Trophoblast cell (in vitro differentiated cells and primary cell): Measurements from ENCODE around the gene SMAP2.
A peak's percentile ranks its signal among the peaks of the same experiment; 100 is the strongest.

Experiments
- DNase-seq, 2 donors: peaks; one replicate each; pipeline ENCODE4 v3.0.0-alpha.2; 2016
- H2AFZ ChIP-seq: 2 replicates; pipeline ENCODE4 v1.6.1; 2013; ENCODE audit warnings: low read length, moderate library complexity, mild to moderate bottlenecking; ENCODE audit not compliant: insufficient read depth, poor library complexity
- H2AK5ac ChIP-seq: 2 replicates; pipeline ENCODE4 v1.6.1; 2013; ENCODE audit warnings: mild to moderate bottlenecking, low read length
- H2BK120ac ChIP-seq: 2 replicates; pipeline ENCODE4 v1.6.1; 2013; ENCODE audit warnings: low read length, mild to moderate bottlenecking, moderate library complexity; ENCODE audit not compliant: insufficient read depth, poor library complexity
- H2BK12ac ChIP-seq: 2 replicates; pipeline ENCODE4 v1.6.1; 2013; ENCODE audit warnings: mild to moderate bottlenecking, low read length, moderate library complexity
- H2BK5ac ChIP-seq: 2 replicates; pipeline ENCODE4 v1.6.1; 2013; ENCODE audit warnings: low read length, low read depth, moderate library complexity, mild to moderate bottlenecking; ENCODE audit not compliant: poor library complexity
- H3K14ac ChIP-seq: 2 replicates; pipeline ENCODE4 v1.6.1; 2013; ENCODE audit warnings: mild to moderate bottlenecking, low read length
- H3K18ac ChIP-seq: 2 replicates; pipeline ENCODE4 v1.6.1; 2013; ENCODE audit warnings: mild to moderate bottlenecking, low read length
- H3K23ac ChIP-seq: 2 replicates; pipeline ENCODE4 v1.6.1; 2013; ENCODE audit warnings: low read length
- H3K27ac ChIP-seq: 2 replicates; pipeline ENCODE4 v1.5.1; 2013; ENCODE audit warnings: low read depth, mild to moderate bottlenecking, inconsistent platforms, low read length, moderate library complexity
- H3K27me3 ChIP-seq: 2 replicates; pipeline ENCODE4 v1.6.1; 2013; ENCODE audit warnings: inconsistent platforms, mild to moderate bottlenecking, low read length, moderate library complexity; ENCODE audit not compliant: insufficient read depth
- H3K36me3 ChIP-seq, 2 experiments: 1 replicate in 1 of 2; 2 replicates in 1 of 2; pipeline ENCODE4 v1.6.1; 2013; ENCODE audit warnings: low read length in 2 of 2, mild to moderate bottlenecking in 2 of 2, moderate library complexity in 1 of 2; ENCODE audit not compliant: insufficient read depth in 2 of 2, control insufficient read depth in 1 of 2
- H3K4ac ChIP-seq: 2 replicates; pipeline ENCODE4 v1.6.1; 2013; ENCODE audit warnings: low read depth, mild to moderate bottlenecking, low read length, moderate library complexity
- H3K4me1 ChIP-seq, 2 experiments: 1 replicate in 1 of 2; 2 replicates in 1 of 2; pipeline ENCODE4 v1.6.1; 2013; ENCODE audit warnings: low read length in 2 of 2, mild to moderate bottlenecking in 2 of 2, moderate library complexity in 1 of 2; ENCODE audit not compliant: insufficient read depth in 2 of 2, control insufficient read depth in 1 of 2
- H3K4me2 ChIP-seq: 2 replicates; pipeline ENCODE4 v1.6.1; 2013; ENCODE audit warnings: inconsistent platforms, mild to moderate bottlenecking, low read length, moderate library complexity
- H3K4me3 ChIP-seq: 2 replicates; pipeline ENCODE4 v1.5.1; 2013; ENCODE audit warnings: mild to moderate bottlenecking, low read depth, low read length, inconsistent platforms
- H3K79me1 ChIP-seq: one replicate; pipeline ENCODE4 v1.6.1; 2013; ENCODE audit warnings: low read length
- H3K79me2 ChIP-seq: 2 replicates; pipeline ENCODE4 v1.6.1; 2013; ENCODE audit warnings: low read length, mild to moderate bottlenecking; ENCODE audit not compliant: control insufficient read depth, insufficient read depth, poor library complexity
- H3K9ac ChIP-seq: 2 replicates; pipeline ENCODE4 v1.6.1; 2013; ENCODE audit warnings: mild to moderate bottlenecking, low read length
- H3K9me3 ChIP-seq: 2 replicates; pipeline ENCODE4 v1.6.1; 2013; ENCODE audit warnings: low read depth, mild to moderate bottlenecking, control low read depth, inconsistent platforms, low read length; ENCODE audit not compliant: insufficient read depth
- H4K12ac ChIP-seq: 2 replicates; pipeline ENCODE4 v1.6.1; 2013; ENCODE audit warnings: low read depth, mild to moderate bottlenecking, low read length, moderate library complexity
- H4K8ac ChIP-seq: 2 replicates; pipeline ENCODE4 v1.6.1; 2013; ENCODE audit warnings: low read depth, mild to moderate bottlenecking, low read length, moderate library complexity
- H4K91ac ChIP-seq: one replicate; pipeline ENCODE4 v1.6.1; 2013; ENCODE audit warnings: low read depth, mild to moderate bottlenecking, low read length, moderate library complexity
- WGBS: extraction: QIAGEN DNeasy Blood & Tissue Kit; methylation state at CpG from one replicate; pipeline ENCODE4 v1.1.7; 2013; ENCODE audit warnings: missing lambda C conversion rate; ENCODE audit not compliant: insufficient read length, insufficient coverage; ENCODE audit errors: extremely low coverage; 5-methylcytosine and 5-hydroxymethylcytosine counted together

SMAP2 gene

GRCh38 chr1:40432644-40433390 is 59.3 kb downstream of the SMAP2 start:
- no peak overlapping the region for H3K4me2 ChIP-seq
- no peaks in the 10 kb centered on the region for H3K79me1 ChIP-seq
- H3K27me3 ChIP-seq = no peaks in the 10 kb centered on the region
- H3K4me3 ChIP-seq = no peak overlapping the region
- no peak overlapping the region for H2AFZ ChIP-seq
- H3K14ac ChIP-seq = no peak overlapping the region
- H3K36me3 ChIP-seq = no peaks in the 10 kb centered on the region
- no peak overlapping the region for H3K9ac ChIP-seq
- no peaks in the 10 kb centered on the region for H3K79me2 ChIP-seq
- no peak overlapping the region for H4K8ac ChIP-seq
- H3K27ac ChIP-seq = no peak overlapping the region
- no peaks in the 10 kb centered on the region for H3K9me3 ChIP-seq
- H3K23ac ChIP-seq = no peak overlapping the region
- H3K4me1 ChIP-seq = no peaks in the 10 kb centered on the region
- no peak overlapping the region for H3K4ac ChIP-seq
- no peak overlapping the region for H4K12ac ChIP-seq
- no peak overlapping the region for H2BK120ac ChIP-seq
- no peak overlapping the region for H2BK12ac ChIP-seq
- H2AK5ac ChIP-seq = no peak overlapping the region
- WGBS = no CpG with 5 or more reads among the region's 3 CpGs
- no peak overlapping the region for H4K91ac ChIP-seq
- H2BK5ac ChIP-seq = no peak overlapping the region
- H3K18ac ChIP-seq = no peak overlapping the region
- DNase-seq = no peak

GRCh38 chr1:40435471-40435870 is 61.9 kb downstream of the SMAP2 start:
- Histone ChIP-seq H3K14ac (no peak overlapping the region), H4K8ac (no peak overlapping the region), H3K4me2 (no peak overlapping the region), H2AK5ac (no peak overlapping the region), H3K18ac (no peak overlapping the region), H4K12ac (no peak overlapping the region), H3K4me3 (no peak overlapping the region), H2AFZ (no peak overlapping the region), H3K79me1 (no peaks in the 10 kb centered on the region), H3K4ac (no peak overlapping the region), H3K36me3 (no peaks in the 10 kb centered on the region), H2BK12ac (no peak overlapping the region), H3K23ac (no peak overlapping the region), H2BK120ac (no peak overlapping the region), H3K4me1 (no peaks in the 10 kb centered on the region), H2BK5ac (no peak overlapping the region), H3K9ac (no peak overlapping the region), H3K9me3 (no peaks in the 10 kb centered on the region), H3K79me2 (no peaks in the 10 kb centered on the region), H3K27me3 (no peaks in the 10 kb centered on the region), H4K91ac (no peak overlapping the region), H3K27ac (no peak overlapping the region)
- no peak for DNase-seq
- no CpG with 5 or more reads among the region's 5 CpGs for WGBS

GRCh38 chr1:40435876-40436275 is 62.3 kb downstream of the SMAP2 start:
- no peak overlapping the region for H3K14ac ChIP-seq
- no peak overlapping the region for H3K9ac ChIP-seq
- no peak overlapping the region for H2BK5ac ChIP-seq
- H3K4me3 ChIP-seq = no peak overlapping the region
- no peak overlapping the region for H2AFZ ChIP-seq
- no peak overlapping the region for H3K18ac ChIP-seq
- no peaks in the 10 kb centered on the region for H3K27me3 ChIP-seq
- H2AK5ac ChIP-seq = no peak overlapping the region
- H3K4me2 ChIP-seq = no peak overlapping the region
- WGBS = no CpG with 5 or more reads among the region's 4 CpGs
- H4K12ac ChIP-seq = no peak overlapping the region
- no peak for DNase-seq
- no peak overlapping the region for H3K27ac ChIP-seq
- H3K36me3 ChIP-seq = no peaks in the 10 kb centered on the region
- H4K8ac ChIP-seq = no peak overlapping the region
- no peaks in the 10 kb centered on the region for H3K79me1 ChIP-seq
- no peaks in the 10 kb centered on the region for H3K9me3 ChIP-seq
- H2BK12ac ChIP-seq = no peak overlapping the region
- H4K91ac ChIP-seq = no peak overlapping the region
- no peak overlapping the region for H3K23ac ChIP-seq
- no peak overlapping the region for H2BK120ac ChIP-seq
- no peak overlapping the region for H3K4ac ChIP-seq
- no peaks in the 10 kb centered on the region for H3K79me2 ChIP-seq
- no peaks in the 10 kb centered on the region for H3K4me1 ChIP-seq

- H3K18ac ChIP-seq = no peak overlapping the region
- no peak overlapping the region for H2AK5ac ChIP-seq
- no peaks in the 10 kb centered on the region for H3K36me3 ChIP-seq
- H2BK12ac ChIP-seq = no peak overlapping the region
- no CpG with 5 or more reads among the region's 3 CpGs for WGBS
- H3K4me1 ChIP-seq = no peaks in the 10 kb centered on the region
- H4K12ac ChIP-seq = no peak overlapping the region
- H2BK5ac ChIP-seq = no peak overlapping the region
- H4K8ac ChIP-seq = no peak overlapping the region
- no peak overlapping the region for H3K27ac ChIP-seq
- H2BK120ac ChIP-seq = no peak overlapping the region
- no peak overlapping the region for H3K4ac ChIP-seq
- no peaks in the 10 kb centered on the region for H3K79me2 ChIP-seq
- no peak overlapping the region for H3K4me2 ChIP-seq
- peak; percentile 16 to 62 for DNase-seq
- H3K9me3 ChIP-seq = no peaks in the 10 kb centered on the region
- H3K27me3 ChIP-seq = no peaks in the 10 kb centered on the region
- no peak overlapping the region for H3K4me3 ChIP-seq
- no peak overlapping the region for H3K14ac ChIP-seq
- H3K79me1 ChIP-seq = no peaks in the 10 kb centered on the region
- no peak overlapping the region for H4K91ac ChIP-seq
- no peak overlapping the region for H3K23ac ChIP-seq
- no peak overlapping the region for H3K9ac ChIP-seq
- no peak overlapping the region for H2AFZ ChIP-seq
These were observed 65.0 kb downstream of the SMAP2 start for GRCh38 chr1:40438391-40439015.
